ENCODE results near the gene COL23A1. TPM values are rescaled to one million over a fixed set of nuclear protein-coding genes. Genes with fewer than 3 reads are reported as not detected.
A peak's percentile ranks its signal among the peaks of the same experiment; 100 is the strongest.

Gene COL23A1
- polyA plus RNA-seq, 1 donor (not counting 4 experiments of a cell fraction or from before 2014, with no cell fraction given) = not detected

GRCh38 chr5:178287791-178288105 lies 302.4 kb downstream of the COL23A1 start:
- H3K4me1 ChIP-seq (ENCODE audit: control insufficient read depth, extremely low read depth, insufficient read depth, low read length) = peaks cover 30% of the 10 kb centered on the region
- no peaks in the 10 kb centered on the region for H3K9me1 ChIP-seq (ENCODE audit: control insufficient read depth, extremely low read depth, insufficient read depth, low read length)
- no peaks in the 10 kb centered on the region for H4K20me1 ChIP-seq (ENCODE audit: control insufficient read depth, extremely low read depth, insufficient read depth, low read length)
- TF ChIP-seq EZH2 (IDR thresholded peaks at IDR 0.05; ENCODE audit: low read length) = no peak
- TF ChIP-seq CTCF (optimal IDR thresholded peaks at IDR 0.05 in 1 of 3, IDR thresholded peaks at IDR 0.05 in 1 of 3, conservative IDR thresholded peaks at IDR 0.05 in 1 of 3; ENCODE audit: extremely low read depth in 1 of 3, insufficient read depth in 2 of 3, low read length in 3 of 3) = no peak
- peaks cover 51% of the 10 kb centered on the region for H3K27me3 ChIP-seq (ENCODE audit: control insufficient read depth, extremely low read depth, insufficient read depth, low read length)
- H3K9ac ChIP-seq (ENCODE audit: control insufficient read depth, extremely low read depth, insufficient read depth, low read length) = no peak overlapping the region
- FAIRE-seq (no peak), DNase-seq (ENCODE audit: low read depth, low spot score) (no peak)
- dilution Hi-C loops (cut with MboI; ENCODE audit: extremely low pct_ligation_motif_present, low sequenced_read_pairs) = no loop called here
- no peak overlapping the region for H3K4me3 ChIP-seq (ENCODE audit: control insufficient read depth in 2 of 3, extremely low read depth in 1 of 3, insufficient read depth in 2 of 3, low read depth in 1 of 3, low read length in 3 of 3)
- H3K4me2 ChIP-seq (ENCODE audit: control insufficient read depth, extremely low read depth, insufficient read depth, low read depth, low read length) = peak overlapping the region; percentile 14
- H3K36me3 ChIP-seq (ENCODE audit: control insufficient read depth in 2 of 2, extremely low read depth in 1 of 2, insufficient read depth in 2 of 2, low read length in 2 of 2) = no peaks in the 10 kb centered on the region
- no peak overlapping the region for H3K27ac ChIP-seq (ENCODE audit: control insufficient read depth, insufficient read depth, low read length)
- H3K9me3 ChIP-seq (ENCODE audit: control insufficient read depth, low read depth, low read length) = peaks cover 4% of the 10 kb centered on the region
- H3K79me2 ChIP-seq (ENCODE audit: control insufficient read depth, insufficient read depth, low read length) = no peaks in the 10 kb centered on the region
- no peak overlapping the region for H2AFZ ChIP-seq (ENCODE audit: control insufficient read depth, low read length)

DNA sequence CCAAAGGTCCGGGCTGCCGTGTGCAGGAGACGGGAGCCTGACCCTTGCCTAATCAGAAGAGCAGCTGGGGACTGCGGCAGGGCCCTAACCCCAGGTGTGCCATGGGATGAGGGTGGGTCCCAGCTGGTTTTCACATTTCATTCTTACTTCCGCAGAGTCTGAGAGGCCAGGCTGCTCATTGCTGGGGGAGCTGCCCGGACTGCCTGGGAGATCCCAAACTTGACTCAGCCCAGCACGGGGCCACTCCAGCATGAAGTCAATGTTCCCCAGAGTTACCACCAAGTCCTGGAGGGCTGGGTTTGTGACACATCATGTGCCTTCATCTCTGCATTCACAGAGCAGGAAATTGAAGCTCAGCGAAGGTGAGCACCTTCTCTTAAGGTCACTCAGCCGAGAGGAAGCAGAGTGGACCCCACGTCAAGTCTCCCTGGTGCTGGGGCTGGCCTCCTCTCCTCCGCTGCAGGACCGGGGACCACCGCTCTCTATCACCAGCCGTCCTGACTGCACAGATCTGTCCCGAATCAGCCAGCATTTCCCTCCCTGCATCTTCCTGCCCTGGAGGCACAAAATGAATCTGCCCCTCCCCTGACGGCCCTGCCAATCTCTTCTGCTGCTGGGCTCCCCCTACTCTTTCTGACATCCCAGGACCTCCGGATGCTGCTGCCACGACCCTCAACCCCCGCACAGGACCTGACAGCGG lies 303.0 kb downstream of the COL23A1 start:
- peaks cover 46% of the 10 kb centered on the region for H3K27me3 ChIP-seq (ENCODE audit: control insufficient read depth, extremely low read depth, insufficient read depth, low read length)
- FAIRE-seq = no peak
- H3K36me3 ChIP-seq (ENCODE audit: control insufficient read depth in 2 of 2, extremely low read depth in 1 of 2, insufficient read depth in 2 of 2, low read length in 2 of 2) = no peaks in the 10 kb centered on the region
- no peak overlapping the region for H3K27ac ChIP-seq (ENCODE audit: control insufficient read depth, insufficient read depth, low read length)
- H3K4me2 ChIP-seq (ENCODE audit: control insufficient read depth, extremely low read depth, insufficient read depth, low read depth, low read length) = peak overlapping the region; percentile 39
- no peaks in the 10 kb centered on the region for H4K20me1 ChIP-seq (ENCODE audit: control insufficient read depth, extremely low read depth, insufficient read depth, low read length)
- dilution Hi-C loops (cut with MboI; ENCODE audit: extremely low pct_ligation_motif_present, low sequenced_read_pairs) = no loop called here
- DNase-seq (ENCODE audit: low read depth, low spot score) = no peak
- peaks cover 4% of the 10 kb centered on the region for H3K9me3 ChIP-seq (ENCODE audit: control insufficient read depth, low read depth, low read length)
- H3K79me2 ChIP-seq (ENCODE audit: control insufficient read depth, insufficient read depth, low read length) = no peaks in the 10 kb centered on the region
- no peak overlapping the region for H2AFZ ChIP-seq (ENCODE audit: control insufficient read depth, low read length)
- H3K9me1 ChIP-seq (ENCODE audit: control insufficient read depth, extremely low read depth, insufficient read depth, low read length) = no peaks in the 10 kb centered on the region
- TF ChIP-seq EZH2 (IDR thresholded peaks at IDR 0.05; ENCODE audit: low read length) (no peak), CTCF (optimal IDR thresholded peaks at IDR 0.05 in 1 of 3, IDR thresholded peaks at IDR 0.05 in 1 of 3, conservative IDR thresholded peaks at IDR 0.05 in 1 of 3; ENCODE audit: extremely low read depth in 1 of 3, insufficient read depth in 2 of 3, low read length in 3 of 3) (no peak)
- H3K4me1 ChIP-seq (ENCODE audit: control insufficient read depth, extremely low read depth, insufficient read depth, low read length) = peaks cover 30% of the 10 kb centered on the region
- H3K4me3 ChIP-seq (ENCODE audit: control insufficient read depth in 2 of 3, extremely low read depth in 1 of 3, insufficient read depth in 2 of 3, low read depth in 1 of 3, low read length in 3 of 3) = no peak overlapping the region
- no peak overlapping the region for H3K9ac ChIP-seq (ENCODE audit: control insufficient read depth, extremely low read depth, insufficient read depth, low read length)
